ENCODE results near the gene NFIB. TPM values are rescaled to one million over a fixed set of nuclear protein-coding genes. Genes with fewer than 3 reads are reported as not detected.

NFIB gene
- total and polyA plus RNA-seq, 2 of the 13 experiments (the other 11 are each of a cell fraction or from before 2014, with no cell fraction given), result 0.98 to 4.6 TPM

DNA sequence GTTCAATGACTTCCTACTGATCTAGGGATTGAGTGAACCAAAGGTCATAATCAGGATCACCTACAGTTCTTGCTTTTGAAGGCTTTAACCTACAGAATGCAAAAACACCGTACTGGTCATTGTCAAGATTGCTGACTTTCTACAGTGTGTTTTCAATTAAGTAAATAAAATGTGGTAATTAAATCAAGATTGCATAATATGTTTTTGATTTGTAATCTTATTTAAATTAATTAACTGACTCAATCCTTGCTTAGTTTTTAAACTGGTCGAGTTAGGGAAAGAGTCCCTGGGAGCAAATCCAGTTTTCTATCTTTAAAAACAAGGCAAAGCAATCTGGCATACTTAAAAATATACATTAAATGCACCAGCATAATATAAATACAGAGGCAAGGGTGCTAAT lies 125.9 kb downstream of the NFIB start (continued):
- no peak for TF ChIP-seq ZNF34 (CRISPR knock-in tag; IDR thresholded peaks at IDR 0.05; ENCODE audit: borderline replicate concordance)
- TF ChIP-seq, protein P1, sequence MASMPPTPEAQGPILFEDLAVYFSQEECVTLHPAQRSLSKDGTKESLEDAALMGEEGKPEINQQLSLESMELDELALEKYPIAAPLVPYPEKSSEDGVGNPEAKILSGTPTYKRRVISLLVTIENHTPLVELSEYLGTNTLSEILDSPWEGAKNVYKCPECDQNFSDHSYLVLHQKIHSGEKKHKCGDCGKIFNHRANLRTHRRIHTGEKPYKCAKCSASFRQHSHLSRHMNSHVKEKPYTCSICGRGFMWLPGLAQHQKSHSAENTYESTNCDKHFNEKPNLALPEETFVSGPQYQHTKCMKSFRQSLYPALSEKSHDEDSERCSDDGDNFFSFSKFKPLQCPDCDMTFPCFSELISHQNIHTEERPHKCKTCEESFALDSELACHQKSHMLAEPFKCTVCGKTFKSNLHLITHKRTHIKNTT (CRISPR knock-in tag; IDR thresholded peaks at IDR 0.05), result no peak

DNA sequence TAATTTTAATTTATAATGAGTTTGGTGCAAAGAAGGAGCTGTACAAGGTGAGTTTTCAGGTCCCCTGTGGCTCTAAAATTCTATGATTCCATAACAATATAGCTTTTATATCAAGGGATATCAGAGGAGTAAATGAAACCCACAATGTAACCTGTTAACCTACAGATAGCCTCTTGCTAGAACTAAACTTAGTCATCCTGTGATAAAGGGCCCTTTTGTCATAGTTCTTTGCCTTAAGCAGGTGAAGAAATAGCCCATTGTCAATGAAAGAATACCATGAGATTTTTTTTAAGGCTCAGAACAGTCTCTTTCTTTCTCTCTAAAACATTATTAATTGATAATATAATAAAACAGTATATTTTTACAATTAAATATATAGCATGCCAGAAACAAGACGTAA lies 127.8 kb downstream of the NFIB start:
- Histone ChIP-seq H3K79me2 (ENCODE audit: insufficient read depth, low read length) (no peaks in the 10 kb centered on the region), H3K9me3 (ENCODE audit: low read length) (no peaks in the 10 kb centered on the region), H3K4me1 (ENCODE audit: insufficient read depth, low read length) (no peaks in the 10 kb centered on the region), H3K27ac (ENCODE audit: extremely low read length, insufficient read depth, low read length) (no peak overlapping the region), H3K4me2 (ENCODE audit: low read depth, low read length) (no peak overlapping the region), H3K36me3 (replicated peaks in 1 of 2; ENCODE audit: control insufficient read depth in 1 of 2, insufficient read depth in 2 of 2, low read length in 2 of 2) (no peaks in the 10 kb centered on the region), H3K9ac (ENCODE audit: insufficient read depth, low read depth, low read length) (no peak overlapping the region), H4K20me1 (ENCODE audit: insufficient read depth, low read length) (no peaks in the 10 kb centered on the region), H3K4me3 (replicated peaks in 1 of 3; ENCODE audit: insufficient read depth in 1 of 3, low read depth in 2 of 3, low read length in 3 of 3) (no peak overlapping the region), H2AFZ (ENCODE audit: low read length) (no peak overlapping the region), H3K27me3 (ENCODE audit: control insufficient read depth in 1 of 2, insufficient read depth in 2 of 2, low read length in 2 of 2) (no peaks in the 10 kb centered on the region)
- POLR2A ChIA-PET, result no interaction called here
- ATAC-seq (no peak), DNase-seq (ENCODE audit: low spot score) (no peak), FAIRE-seq (no peak)
- intact Hi-C loops (cut with micrococcal nuclease; ENCODE audit: unreplicated experiment) (no loop called here), in situ Hi-C loops (cut with HindIII; ENCODE audit: extremely low pct_ligation_motif_present, low pct_unique_long_range_greater_than_20kb) (no loop called here)
- CTCF ChIA-PET (ENCODE audit: low intra/inter-chr PET ratio, low total read pairs), result no interaction called here
- WGBS (ENCODE audit: low lambda C conversion rate), result 68% methylated on average over 1 of the region's 1 CpG
- BruUV-seq (replicated peaks), result no TSS peak
- TF ChIP-seq BORCS8-MEF2B (CRISPR knock-in tag; IDR thresholded peaks at IDR 0.05), result no peak
- TF ChIP-seq CEBPB (IDR thresholded peaks at IDR 0.05; ENCODE audit: borderline replicate concordance, low read depth, low read length), result no peak
- TF ChIP-seq, protein P2, sequence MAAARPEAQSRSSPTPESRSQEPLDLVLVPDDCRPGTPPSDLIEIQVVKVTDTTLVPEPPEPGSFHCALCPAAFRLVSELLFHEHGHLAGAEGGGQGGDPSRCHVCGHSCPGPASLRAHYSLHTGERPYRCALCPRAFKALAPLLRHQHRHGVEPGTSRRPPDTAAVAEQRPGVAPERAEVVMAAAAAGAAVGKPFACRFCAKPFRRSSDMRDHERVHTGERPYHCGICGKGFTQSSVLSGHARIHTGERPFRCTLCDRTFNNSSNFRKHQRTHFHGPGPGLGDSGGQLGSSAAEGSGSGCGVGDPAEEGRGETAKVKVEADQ (CRISPR knock-in tag; IDR thresholded peaks at IDR 0.05; ENCODE audit: borderline replicate concordance), result no peak
- TF ChIP-seq GPN1 (CRISPR knock-in tag; IDR thresholded peaks at IDR 0.05; ENCODE audit: borderline replicate concordance), result no peak
- no peak for TF ChIP-seq CBX5 (CRISPR knock-in tag; IDR thresholded peaks at IDR 0.05; ENCODE audit: borderline replicate concordance)
- TF ChIP-seq, protein P3, sequence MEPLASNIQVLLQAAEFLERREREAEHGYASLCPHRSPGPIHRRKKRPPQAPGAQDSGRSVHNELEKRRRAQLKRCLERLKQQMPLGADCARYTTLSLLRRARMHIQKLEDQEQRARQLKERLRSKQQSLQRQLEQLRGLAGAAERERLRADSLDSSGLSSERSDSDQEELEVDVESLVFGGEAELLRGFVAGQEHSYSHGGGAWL (CRISPR knock-in tag; IDR thresholded peaks at IDR 0.05), result no peak
- TF ChIP-seq ZNF569 (CRISPR knock-in tag; IDR thresholded peaks at IDR 0.05; ENCODE audit: borderline replicate concordance), result no peak
- no peak for TF ChIP-seq AHR (CRISPR knock-in tag; IDR thresholded peaks at IDR 0.05)
- TF ChIP-seq, protein P4, sequence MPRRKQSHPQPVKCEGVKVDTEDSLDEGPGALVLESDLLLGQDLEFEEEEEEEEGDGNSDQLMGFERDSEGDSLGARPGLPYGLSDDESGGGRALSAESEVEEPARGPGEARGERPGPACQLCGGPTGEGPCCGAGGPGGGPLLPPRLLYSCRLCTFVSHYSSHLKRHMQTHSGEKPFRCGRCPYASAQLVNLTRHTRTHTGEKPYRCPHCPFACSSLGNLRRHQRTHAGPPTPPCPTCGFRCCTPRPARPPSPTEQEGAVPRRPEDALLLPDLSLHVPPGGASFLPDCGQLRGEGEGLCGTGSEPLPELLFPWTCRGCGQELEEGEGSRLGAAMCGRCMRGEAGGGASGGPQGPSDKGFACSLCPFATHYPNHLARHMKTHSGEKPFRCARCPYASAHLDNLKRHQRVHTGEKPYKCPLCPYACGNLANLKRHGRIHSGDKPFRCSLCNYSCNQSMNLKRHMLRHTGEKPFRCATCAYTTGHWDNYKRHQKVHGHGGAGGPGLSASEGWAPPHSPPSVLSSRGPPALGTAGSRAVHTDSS (CRISPR knock-in tag; conservative IDR thresholded peaks at IDR 0.05), result no peak
- no peak for TF ChIP-seq ZBTB20 (CRISPR knock-in tag; IDR thresholded peaks at IDR 0.05; ENCODE audit: borderline replicate concordance, low read depth)
- no peak for TF ChIP-seq PPARG (CRISPR knock-in tag; conservative IDR thresholded peaks at IDR 0.05)
- TF ChIP-seq MTF1 (CRISPR knock-in tag; IDR thresholded peaks at IDR 0.05), result no peak
- no peak for TF ChIP-seq ZBTB7B (CRISPR knock-in tag; IDR thresholded peaks at IDR 0.05)
- TF ChIP-seq CHD4 (IDR thresholded peaks at IDR 0.05; ENCODE audit: borderline replicate concordance, low read length), result no peak

Data from HepG2 (cell line).